ENCODE results near the gene RASSF6.
"Not testable (repeated sequence)": the region's sequence is repeated elsewhere in the genome, so short reads cannot be mapped to it uniquely, and the experiment has no call there.

RASSF6 gene

DNA sequence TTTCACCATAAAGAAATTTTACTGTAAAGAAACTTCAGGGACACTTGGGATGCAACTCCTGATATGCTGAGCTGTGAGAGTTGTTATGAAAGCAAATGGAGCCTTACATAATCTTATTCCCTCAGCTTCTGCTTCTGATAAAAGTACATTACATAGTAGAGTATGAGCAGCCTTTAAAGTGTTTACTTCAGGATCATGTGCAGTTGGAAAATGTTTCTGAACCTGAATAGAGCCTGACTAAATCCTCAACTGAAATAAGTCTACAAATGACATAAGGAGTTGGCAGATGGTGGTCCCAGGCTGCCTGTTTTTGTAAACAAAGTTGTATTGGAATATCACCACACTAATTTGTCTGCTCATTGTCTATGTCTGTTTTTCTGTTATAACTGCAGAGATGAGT lies 19.3 kb downstream of the RASSF6 start:
- H3K27me3 Mint-ChIP-seq (ENCODE audit: low read depth, poor library complexity): no peaks in the 10 kb centered on the region
- TF ChIP-seq CTCF (IDR thresholded peaks at IDR 0.05): no peak
- H3K27ac Mint-ChIP-seq: no peak overlapping the region
- no peaks in the 10 kb centered on the region for H3K9me3 Mint-ChIP-seq
- no peak overlapping the region for H3K4me3 Mint-ChIP-seq
- H3K4me1 Mint-ChIP-seq: peaks cover 10% of the 10 kb centered on the region
- H3K36me3 Mint-ChIP-seq (ENCODE audit: low read depth): no peaks in the 10 kb centered on the region
- no peak for DNase-seq

- Mint-ChIP-seq H3K27ac (no peak overlapping the region), H3K27me3 (ENCODE audit: low read depth, poor library complexity) (no peaks in the 10 kb centered on the region)
- TF ChIP-seq CTCF (IDR thresholded peaks at IDR 0.05): no peak
These were observed 21.1 kb downstream of the RASSF6 start for GRCh38 chr4:73599182-73599581.

GRCh38 chr4:73597594-73597993 lies 22.6 kb downstream of the RASSF6 start:
- H3K27ac Mint-ChIP-seq: no peak overlapping the region

More at GRCh38 chr4:73599182-73599581, 21.1 kb downstream of the RASSF6 start:
- H3K4me1 Mint-ChIP-seq: peaks cover 10% of the 10 kb centered on the region
- no peaks in the 10 kb centered on the region for H3K9me3 Mint-ChIP-seq
- H3K4me3 Mint-ChIP-seq: no peak overlapping the region
- no peak for DNase-seq
- no peaks in the 10 kb centered on the region for H3K36me3 Mint-ChIP-seq (ENCODE audit: low read depth)

GRCh38 chr4:73597183-73597582 lies 23.1 kb downstream of the RASSF6 start:
- H3K4me3 Mint-ChIP-seq; H3K36me3 Mint-ChIP-seq (ENCODE audit: low read depth); H3K27ac Mint-ChIP-seq; H3K9me3 Mint-ChIP-seq; DNase-seq; H3K27me3 Mint-ChIP-seq (ENCODE audit: low read depth, poor library complexity): not testable (repeated sequence)
- peaks cover 10% of the 10 kb centered on the region for H3K4me1 Mint-ChIP-seq

More at GRCh38 chr4:73597594-73597993, 22.6 kb downstream of the RASSF6 start:
- H3K9me3 Mint-ChIP-seq: no peaks in the 10 kb centered on the region
- H3K4me1 Mint-ChIP-seq: peaks cover 10% of the 10 kb centered on the region
- no peaks in the 10 kb centered on the region for H3K27me3 Mint-ChIP-seq (ENCODE audit: low read depth, poor library complexity)
- DNase-seq: no peak
- TF ChIP-seq CTCF (IDR thresholded peaks at IDR 0.05): no peak
- no peaks in the 10 kb centered on the region for H3K36me3 Mint-ChIP-seq (ENCODE audit: low read depth)
- H3K4me3 Mint-ChIP-seq: no peak overlapping the region

DNA sequence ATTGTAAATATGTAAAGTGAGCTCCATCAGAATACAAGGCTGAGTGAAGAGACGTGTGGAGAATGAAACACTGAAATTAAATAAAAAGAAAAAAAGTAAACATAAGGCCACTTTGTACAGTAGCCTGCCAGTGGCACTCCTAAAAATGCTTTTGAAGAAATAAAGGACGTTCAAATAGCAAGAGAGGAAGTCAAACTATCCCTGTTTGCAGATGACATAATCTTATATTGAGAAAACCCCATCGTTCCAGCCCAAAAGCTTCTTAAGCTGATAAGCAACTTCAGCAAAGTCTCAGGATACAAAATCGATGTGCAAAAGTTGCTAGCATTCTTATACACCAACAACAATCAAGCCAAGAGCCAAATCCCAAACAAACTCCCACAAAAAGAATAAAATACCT lies 24.2 kb downstream of the RASSF6 start:
- Mint-ChIP-seq H3K4me1 (peaks cover 10% of the 10 kb centered on the region), H3K9me3 (no peaks in the 10 kb centered on the region), H3K27me3 (ENCODE audit: low read depth, poor library complexity) (no peaks in the 10 kb centered on the region), H3K27ac (no peak overlapping the region), H3K36me3 (ENCODE audit: low read depth) (no peaks in the 10 kb centered on the region), H3K4me3 (no peak overlapping the region)
- TF ChIP-seq CTCF (IDR thresholded peaks at IDR 0.05): no peak
- no peak for DNase-seq

DNA sequence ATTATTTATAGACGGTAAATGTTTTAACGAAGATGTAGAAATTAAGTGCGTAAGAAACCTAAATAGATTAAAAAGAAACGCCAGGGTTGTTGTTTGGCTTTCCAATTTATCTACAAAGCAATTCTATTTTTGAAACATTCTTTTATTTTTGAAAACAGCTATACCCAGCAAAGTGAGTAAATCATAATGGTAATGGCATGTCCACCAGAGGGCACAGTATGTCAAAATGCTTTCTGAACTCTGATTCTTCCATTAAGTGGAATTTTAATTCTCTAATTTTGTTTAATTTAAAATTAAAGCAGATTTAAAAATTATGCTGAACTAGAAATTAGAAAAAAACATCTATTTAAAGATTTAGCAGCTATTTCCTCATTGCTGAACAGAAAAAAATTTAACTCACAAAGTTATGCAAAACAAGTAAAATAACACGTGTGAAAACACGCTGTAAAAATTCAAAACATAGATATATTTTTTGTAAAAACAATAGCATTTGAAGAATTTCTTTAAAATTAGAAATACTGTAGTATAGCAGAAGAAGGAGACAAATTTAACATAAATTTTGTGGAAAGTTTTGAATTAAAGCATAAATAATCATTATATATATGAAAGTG lies 26.5 kb downstream of the RASSF6 start:
- H3K4me3 Mint-ChIP-seq: no peak overlapping the region
- no peaks in the 10 kb centered on the region for H3K9me3 Mint-ChIP-seq
- no peaks in the 10 kb centered on the region for H3K4me1 Mint-ChIP-seq
- TF ChIP-seq CTCF (IDR thresholded peaks at IDR 0.05): peak; percentile 25
- DNase-seq: no peak
- no peaks in the 10 kb centered on the region for H3K27me3 Mint-ChIP-seq (ENCODE audit: low read depth, poor library complexity)
- no peaks in the 10 kb centered on the region for H3K36me3 Mint-ChIP-seq (ENCODE audit: low read depth)
- no peak overlapping the region for H3K27ac Mint-ChIP-seq

Data from nephron progenitor cell (in vitro differentiated cells).